Kasumi-1 (cell line): ENCODE data around the gene SLC44A3.

Source experiments
- DNase-seq, 2 experiments: peaks; one replicate each; lab custom pipeline; 2025; lab: John Stamatoyannopoulos, UW

Gene SLC44A3

DNA sequence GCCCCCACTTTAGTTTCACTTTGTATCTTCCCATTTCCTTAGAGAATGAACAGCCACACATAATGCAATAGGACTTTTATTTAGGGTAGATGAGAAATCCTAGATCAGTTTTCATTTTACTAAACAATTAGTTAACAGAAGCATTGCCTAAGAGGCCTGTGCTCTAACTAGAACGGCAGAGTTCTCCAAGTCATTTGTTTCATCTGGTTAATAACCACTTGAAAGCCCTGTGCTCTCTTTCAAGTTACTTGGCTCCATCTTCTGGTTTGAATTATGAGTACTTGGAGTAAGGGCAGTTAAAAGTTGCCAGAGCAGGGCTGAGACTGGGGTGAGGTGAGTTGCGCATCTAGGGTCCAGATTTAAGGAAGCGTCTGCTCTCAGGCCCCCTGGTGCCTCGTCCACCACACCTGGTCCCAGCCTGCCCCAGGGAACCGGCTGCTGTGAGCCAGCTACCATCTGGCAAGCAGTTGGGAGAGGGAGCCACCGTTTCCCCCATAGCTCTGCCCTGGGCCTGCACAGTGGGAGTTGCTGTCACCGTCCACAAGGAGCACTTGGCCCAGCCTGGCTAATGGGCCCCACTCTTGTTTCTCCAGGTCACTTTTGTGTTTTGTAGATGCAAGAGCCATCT is 18.1 kb upstream of the SLC44A3 start:
- peak; percentile 87 to 94 for DNase-seq

DNA sequence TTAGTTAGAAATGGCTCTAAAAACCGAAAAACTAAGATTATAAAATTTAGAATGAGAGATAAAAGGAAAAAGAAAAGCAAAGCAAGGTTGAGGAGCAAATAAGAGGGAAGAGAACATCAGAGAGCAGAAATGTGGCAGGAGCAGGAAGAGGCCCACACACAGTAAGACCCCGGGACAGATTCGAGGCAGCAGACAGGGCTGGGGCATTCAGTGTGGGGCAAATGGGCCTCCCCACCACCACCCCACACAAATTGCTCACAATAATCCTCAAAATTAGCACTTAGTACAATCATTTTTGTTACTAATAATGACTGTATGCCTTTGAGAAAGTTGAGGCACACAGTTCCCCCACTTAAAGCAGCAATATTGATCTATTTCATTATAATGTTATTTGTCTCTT is 17.1 kb upstream of the SLC44A3 start:
- DNase-seq: no peak

DNA sequence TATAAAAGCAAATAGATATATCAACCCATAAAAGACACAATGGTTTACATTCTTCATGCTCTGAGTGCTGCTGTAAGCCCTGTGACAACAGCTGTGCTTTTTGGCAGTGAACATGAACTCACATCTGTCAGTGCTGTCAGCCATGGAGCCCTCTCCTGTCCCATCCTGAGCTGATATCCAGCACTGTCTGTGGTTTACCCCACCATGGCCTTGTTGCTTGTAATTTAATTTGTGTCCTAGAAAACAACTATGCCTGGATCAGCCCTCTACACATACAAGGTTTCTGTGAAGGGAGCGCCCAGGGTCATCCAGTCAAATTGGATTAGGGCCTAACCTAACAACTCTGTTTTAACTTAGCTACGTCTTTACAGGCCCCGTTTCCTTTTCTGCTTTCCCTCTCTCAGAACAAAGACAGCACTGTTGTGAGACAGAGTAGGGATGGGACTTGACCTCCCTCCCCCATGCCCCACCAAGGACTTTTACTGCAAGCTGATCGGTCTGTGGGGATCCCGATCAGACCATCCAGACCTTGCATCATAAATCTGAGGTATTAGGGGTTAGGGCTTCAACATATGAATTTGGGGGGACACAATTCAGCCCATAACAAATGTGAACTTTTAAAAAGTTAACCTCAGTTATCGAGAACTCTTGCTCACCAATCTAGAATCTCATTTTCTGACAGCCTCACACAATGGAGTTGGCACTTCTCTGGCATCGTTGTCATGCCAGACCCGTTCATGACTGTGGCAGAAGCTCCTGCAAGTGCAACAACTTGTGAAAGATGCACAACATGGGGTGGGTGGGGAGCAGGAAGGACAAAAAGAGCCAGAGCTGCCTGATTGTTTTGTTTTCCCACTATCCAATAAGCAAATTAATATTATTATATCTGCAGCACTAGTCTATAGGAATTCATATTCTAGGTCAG is 16.4 kb upstream of the SLC44A3 start:
- no peak for DNase-seq

DNA sequence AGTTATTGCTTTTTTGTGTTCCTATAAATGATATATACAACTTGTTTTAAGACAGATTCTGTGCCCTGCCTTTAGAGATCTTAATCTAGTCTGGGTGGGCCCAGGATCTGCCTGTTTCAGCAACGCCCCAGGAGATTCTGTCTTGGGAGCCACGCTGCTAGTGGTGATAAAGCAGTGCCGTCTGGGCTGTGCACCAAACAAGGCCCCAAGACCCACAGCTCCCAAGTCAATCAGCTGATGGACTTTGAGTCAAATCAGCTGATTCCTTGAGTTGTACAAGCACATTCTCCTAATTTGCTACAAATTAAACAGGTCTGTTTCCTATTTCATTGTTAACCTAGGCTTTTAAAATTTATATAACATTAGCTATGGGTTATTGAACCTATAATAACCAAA is 15.7 kb upstream of the SLC44A3 start:
- DNase-seq: no peak

DNA sequence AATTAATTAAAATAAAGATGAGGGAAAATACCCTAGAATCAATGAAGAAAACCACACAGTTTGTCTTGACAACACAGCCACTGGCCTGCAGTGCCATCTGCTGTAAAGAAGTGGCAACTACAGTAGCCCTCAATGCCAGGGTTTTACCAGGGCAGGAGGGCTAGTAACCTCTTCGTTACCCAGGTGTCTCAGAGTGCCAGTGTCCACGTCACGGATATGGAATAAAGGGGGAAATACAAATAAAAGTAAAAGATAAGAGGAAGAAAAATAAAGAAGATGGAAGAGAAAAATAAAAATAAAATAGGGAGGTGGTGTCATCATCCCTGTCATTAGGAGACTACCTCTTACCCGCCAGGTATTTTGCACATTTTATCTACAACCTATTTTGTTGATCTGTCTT is 14.2 kb upstream of the SLC44A3 start:
- peak; percentile 51 to 58 for DNase-seq

DNA sequence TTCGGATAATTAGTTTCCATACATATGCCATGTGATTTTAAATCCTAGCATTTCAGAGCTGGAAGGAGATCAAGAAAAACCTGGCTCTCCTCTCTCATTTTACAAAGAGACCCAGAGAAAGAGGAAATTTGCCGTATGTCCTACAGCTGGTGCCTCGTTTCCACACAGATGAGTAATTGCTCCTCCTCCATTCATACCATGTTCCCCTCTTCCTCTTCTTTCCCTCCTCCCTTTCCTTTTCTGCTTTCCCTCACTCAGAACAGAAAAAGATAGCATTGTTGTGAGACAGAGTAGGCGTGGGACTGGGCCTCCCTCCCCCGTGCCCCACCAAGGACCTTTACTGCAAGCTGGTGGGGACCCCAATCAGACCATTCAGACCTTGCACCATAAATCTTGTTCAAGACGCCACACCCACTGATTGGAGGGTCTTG is 13.7 kb upstream of the SLC44A3 start:
- peak; percentile 43 to 53 for DNase-seq

DNA sequence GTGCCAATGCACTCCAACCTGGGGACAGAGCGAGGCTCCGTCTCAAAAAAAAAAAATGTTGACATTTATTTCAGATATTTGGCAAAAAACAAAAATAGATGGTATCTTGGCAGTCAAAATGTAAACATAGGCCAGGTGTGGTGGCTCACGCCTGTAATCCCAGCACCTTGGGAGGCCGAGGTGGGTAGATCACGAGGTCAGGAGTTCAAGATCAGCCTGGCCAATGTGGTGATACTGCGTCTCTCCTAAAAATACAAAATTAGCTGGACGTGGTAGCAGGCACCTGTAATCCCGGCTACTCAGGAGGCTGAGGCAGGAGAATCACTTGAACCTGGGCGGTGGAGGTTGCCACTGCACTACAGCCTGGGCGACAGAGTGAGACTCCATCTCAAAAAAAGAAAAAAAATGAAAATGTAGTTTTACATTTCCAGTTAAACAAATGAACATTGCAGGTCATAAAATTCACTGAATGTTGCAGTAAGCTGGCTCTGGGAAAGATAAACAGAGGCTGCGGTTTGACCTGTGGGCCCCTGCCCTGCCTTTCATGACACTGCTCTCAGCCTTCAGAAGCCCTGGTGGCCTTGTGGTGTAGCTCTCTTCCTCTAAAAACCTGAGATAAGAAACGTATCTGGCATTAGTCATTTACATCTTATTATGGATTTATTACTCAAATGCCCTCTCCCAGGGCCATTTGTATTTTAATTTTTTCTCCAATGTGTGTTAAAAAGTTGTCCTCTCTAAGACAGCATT is 12.2 kb upstream of the SLC44A3 start:
- DNase-seq: peak in 1 of 2 experiments; percentile 8

DNA sequence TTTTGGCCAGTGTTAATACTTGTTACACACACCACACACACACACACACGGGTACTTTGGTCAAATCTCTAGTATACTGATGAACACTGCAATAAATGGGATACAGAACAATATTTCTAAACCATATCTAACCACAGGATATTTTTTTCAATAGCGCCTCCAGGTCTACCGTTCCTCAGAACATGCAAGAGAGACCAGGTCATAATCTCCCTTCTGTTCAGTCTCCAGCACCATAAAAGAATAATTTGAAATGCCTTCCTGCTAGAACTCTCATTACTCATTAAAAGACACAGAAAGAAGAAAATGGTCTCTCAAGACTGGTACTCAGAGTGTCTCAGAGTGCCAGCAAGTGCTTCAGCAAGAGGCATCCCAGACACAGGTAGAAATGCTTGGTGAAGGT is 11.5 kb upstream of the SLC44A3 start:
- DNase-seq: no peak

DNA sequence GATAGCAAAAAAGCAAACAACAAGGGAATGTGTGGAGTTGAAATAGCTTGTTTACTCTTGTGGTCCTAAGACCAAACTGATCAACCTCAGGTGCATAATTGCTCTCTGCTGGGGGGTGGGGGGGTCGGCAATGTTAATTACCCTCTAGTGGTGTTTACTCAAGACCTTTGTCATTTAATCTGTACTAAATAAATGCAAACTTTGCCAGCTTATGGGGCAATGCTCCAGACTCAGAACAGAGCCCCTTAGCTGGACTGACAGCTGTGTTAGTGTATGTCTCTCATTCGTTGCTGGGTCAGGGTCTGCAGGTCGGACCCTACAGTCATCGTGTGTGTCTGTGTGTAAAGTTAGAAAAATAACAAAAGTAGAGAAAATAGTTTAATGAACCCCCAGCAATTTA is 7.2 kb upstream of the SLC44A3 start:
- DNase-seq: no peak

DNA sequence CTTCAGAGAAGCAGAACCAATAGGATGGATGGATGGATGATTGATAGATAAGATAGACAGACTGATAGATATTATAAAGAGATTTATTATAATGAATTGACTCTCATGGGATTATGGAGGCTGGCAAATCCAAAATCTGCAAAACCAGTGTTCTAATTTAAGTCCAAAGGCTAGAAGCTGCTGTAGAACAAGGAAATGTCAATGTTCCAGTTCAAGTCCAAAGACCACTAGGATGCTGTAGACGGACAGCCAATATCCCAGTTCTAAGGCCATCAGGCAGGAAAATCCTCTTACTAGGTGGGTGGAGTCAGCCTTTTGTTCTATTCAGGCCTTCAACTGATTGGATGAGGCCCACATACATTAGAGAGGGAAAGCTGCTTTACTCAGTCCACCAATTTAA is 4.1 kb upstream of the SLC44A3 start:
- DNase-seq: no peak

DNA sequence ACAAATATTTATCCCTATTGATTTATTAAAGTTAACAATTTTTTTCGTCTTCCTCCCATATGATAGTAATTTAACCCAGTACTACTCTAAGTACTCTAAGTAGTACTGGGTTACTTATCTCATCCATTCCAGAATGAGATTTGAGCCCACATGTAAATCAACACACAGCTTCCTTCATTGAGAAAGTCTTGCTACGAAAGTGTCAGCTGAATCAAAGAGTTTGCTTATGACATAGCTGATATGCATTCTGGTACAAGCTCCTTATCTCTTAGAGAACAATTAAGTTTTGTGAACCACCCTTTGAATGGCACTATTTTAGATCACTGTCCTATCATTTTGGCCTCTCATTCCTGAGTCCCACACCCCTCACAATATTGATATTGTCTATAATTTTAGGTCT is 2.4 kb upstream of the SLC44A3 start:
- DNase-seq: no peak

DNA sequence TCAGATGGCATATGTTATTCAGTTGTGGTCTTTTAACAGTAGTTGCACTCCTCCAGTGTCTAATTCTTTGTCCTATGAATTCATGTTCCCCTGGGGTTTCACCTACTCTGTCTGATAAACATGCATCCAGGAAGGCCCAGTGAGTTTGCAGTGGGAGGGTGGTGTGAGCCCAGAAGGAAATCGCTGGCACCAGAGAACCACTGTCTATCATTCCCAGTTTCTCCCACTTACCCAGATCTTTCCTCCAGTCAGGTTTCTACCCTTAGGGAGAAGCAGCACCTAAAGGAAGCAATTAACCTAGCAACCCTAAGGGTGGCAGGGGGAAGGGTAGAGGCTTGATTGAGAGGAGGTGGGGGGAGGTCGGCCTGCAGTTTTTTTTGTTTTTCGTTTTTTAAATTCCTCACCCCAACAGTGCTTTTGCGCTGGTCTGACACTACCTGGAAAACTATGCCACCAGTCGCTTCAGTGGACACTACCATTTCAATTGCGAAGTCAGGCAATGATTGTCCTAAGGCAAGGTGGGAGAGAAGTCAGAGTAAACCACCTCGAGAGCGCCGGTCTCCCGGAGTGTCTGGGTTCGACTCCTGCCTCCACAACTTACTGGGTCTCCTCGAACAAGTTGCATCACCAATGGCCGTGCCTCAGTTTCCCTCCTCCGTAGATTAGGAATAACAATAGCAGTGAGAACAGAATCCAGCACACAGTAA is 766 bp upstream of the SLC44A3 start:
- DNase-seq: no peak

DNA sequence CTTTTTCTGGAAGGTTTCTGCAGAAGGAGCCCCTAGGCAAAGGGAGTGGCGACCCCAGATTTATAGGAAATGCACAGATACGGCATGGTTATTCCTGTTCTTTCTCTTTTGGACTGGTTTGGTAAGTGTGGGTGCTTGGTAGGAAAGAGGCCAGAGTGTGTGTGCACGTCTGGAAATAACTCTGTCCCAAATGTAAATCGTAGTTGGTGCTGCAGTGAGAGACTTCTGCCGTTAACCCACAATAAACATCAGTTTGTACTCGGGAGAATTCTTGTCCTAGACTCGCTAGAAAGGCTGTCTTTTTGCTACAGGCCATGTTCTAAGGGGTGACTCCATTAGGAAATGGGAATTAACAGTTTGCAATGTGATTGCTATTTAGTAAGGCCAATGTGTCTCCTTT is 779 bp downstream of the SLC44A3 start:
- no peak for DNase-seq

DNA sequence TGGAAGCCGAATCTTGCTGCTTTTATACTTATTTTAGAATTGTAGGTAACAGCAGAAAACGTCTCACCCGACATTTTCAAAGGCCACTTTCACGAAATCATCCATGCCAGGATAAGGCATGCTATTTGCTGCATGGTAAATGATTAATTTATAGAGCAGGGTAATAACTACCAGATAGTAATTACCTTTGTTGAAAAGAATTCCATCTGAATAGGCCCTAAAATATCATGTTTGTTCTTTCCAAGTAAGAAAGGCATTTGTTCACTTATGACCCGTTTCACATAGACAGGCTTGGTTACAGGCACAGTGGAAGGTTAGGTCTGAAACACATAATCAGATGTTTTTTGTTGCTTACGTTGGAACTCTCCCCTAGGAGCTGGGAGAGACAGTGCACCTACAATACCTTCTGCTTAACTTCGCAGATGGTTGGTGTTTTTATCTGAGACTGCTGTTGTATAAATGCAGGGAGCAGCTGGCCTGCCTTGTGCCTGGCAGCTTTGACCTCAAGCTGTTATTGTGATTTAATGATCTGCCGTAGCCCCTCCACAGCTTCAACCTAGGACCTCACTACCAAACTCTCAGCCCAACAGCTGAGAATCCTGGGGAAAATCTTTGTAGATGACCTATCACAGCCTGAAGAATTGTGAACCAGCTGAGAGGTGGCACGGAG is 1.6 kb downstream of the SLC44A3 start:
- DNase-seq: no peak

DNA sequence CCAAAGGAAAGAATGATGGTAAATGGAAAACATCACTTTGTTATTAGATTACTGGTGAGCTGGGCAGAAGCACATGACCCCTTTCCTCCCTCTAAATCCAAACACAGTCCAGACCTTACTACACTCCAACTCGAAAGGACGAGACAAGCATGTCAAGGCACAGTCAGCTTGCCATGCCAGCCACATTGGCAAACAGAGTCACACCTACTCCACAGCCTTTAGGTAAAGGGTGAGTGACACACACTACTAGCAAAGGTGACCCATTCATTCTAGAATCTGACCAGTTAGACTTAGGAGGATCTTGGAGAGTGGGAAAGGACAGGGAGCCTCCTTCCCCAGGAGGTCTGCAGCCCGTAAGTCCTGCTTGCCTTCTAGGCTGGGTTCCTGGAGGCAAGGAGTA is 3.0 kb downstream of the SLC44A3 start:
- no peak for DNase-seq

DNA sequence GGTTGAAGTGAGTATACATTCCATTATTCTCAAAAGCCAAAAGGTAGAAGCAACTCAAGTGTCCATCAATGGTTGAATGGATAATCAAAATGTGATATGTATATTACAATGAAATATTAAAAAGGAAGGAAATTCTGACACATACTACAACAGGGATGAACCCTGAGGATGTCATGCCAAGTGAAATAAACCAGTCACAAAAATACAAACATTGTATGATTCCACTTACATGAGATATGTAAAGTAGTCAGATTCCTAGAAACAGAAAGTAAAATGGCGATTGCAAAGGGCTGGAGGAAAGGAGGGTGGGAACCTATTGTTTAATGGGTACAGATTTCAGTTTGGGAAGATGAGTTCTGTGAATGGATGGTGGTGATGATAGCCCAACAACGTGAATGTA is 5.8 kb downstream of the SLC44A3 start:
- no peak for DNase-seq

DNA sequence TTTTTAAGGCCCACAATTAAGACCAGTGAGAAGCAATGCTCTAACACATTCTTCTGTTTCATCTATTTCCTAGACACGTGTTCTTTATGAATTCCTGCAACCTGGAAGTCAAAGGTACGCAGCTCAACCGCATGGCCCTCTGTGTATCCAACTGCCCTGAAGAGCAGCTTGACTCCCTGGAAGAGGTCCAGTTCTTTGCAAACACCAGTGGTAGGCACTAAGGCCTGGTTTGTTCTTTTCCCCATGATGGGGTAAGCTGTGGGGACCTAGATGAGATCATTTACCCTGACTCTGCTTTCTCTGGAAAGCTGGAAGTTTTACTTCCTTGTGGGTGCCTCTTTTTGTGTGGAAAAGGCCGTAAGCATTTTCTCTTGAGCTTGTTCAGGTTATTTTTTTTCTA is 7.3 kb downstream of the SLC44A3 start:
- no peak for DNase-seq

DNA sequence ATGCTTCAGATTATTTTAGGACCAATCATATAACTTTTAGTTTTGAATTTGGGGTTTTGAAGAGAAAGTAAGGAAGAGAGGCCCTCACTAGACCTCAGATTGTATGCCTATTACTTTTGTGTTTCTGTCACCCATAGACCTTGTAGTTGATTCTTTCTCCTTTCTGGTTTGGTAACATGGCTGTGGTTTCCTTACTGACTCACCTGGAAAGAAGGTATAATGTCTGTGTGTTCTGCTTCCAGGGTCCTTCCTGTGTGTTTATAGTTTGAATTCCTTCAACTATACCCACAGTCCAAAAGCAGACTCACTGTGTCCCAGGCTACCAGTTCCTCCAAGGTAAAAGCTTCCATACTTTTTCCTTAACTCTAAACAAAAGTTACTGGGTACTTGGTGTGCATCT is 8.1 kb downstream of the SLC44A3 start:
- DNase-seq: no peak

DNA sequence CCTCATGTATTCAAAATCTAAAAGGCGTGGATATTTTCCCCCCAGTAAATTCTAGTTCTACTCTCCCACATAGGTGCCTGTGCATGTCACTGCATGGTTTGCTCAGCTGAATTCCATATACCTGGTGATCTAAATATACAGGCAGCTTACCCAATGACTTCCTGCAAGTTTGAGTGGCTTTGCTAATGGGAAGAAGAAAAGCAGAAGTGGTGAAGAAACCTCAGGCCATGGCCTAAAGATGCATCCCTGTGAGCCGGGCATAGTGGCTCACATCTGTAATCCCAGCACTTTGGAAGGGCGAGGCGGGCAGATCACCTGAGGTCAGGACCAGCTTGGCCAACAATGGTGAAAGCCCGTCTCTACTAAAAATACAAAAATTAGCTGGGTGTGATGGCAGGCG is 11.5 kb downstream of the SLC44A3 start:
- DNase-seq: peak; percentile 70 to 74

DNA sequence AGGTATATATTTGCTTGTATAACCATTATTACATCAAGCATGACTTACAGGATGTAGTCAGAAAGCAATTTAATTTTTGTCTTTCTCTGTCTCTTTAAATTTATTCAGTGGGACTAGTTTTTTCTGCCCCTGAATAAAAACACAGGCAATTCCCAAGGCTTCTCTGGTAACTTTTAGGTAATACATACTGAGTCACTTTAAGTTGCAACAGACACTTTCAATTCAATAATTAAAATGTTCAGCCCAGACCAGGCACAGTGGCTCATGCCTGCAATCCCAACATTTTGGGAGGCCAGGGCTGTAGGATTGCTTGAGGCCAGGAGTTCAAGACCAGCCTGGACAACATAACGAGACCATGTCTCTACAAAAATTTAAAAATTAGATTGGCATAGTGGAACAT is 12.3 kb downstream of the SLC44A3 start:
- no peak for DNase-seq

DNA sequence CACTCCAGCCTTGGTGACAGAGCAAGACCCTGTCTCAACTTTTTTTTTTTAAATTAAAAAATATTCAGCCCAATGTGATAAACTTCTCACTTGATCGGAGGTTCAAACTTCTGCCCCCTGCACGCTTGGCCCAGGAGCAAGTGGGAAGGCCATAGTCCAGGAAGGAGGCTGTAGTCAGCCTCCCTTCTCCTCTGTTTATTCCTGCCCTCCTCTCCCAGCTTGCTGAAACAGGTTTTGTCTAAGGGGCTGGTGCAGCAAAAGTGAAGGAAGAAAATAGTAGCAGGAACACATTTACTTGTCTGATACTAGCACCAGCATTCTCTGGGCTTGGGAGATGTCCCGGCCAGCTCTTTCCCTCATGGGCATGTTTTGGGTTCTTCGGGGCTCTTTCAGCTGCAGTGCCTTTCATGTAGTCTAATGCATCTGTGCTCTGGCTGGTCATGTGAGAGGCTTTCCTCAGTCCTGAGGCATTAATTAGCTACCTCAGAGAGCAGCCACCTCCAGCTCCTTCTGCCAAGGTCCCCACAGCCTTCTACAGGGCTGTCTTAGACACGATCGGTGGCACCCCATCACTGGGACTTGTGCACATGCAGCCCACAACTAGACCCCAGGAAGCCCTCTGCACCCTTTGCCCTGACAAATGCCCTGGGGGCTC is 12.9 kb downstream of the SLC44A3 start:
- no peak for DNase-seq
